Stimulated activated naive CD8-positive, alpha-beta T cell treated with anti-CD3 and anti-CD28 coated beads, Interleukin-15, Interleukin-2, amounts not matched to agents 100 ng/mL and 50 ng/mL, for 24 hours (primary cell): ENCODE measurements around the gene MORC2.

Experiments
- H3K27ac Mint-ChIP-seq: one replicate; pipeline ENCODE4 v1.8.0; 2021; ENCODE audit warnings: mild to moderate bottlenecking, mixed read lengths
- H3K27me3 Mint-ChIP-seq: one replicate; pipeline ENCODE4 v1.8.0; 2021; ENCODE audit warnings: mixed read lengths
- H3K36me3 Mint-ChIP-seq: one replicate; pipeline ENCODE4 v1.8.0; 2021; ENCODE audit warnings: low read depth, mixed read lengths
- H3K4me1 Mint-ChIP-seq: one replicate; pipeline ENCODE4 v1.8.0; 2021; ENCODE audit warnings: low read depth, mixed read lengths
- H3K4me3 Mint-ChIP-seq: one replicate; pipeline ENCODE4 v1.8.0; 2021; ENCODE audit warnings: mild to moderate bottlenecking, mixed read lengths
- H3K9me3 Mint-ChIP-seq: one replicate; pipeline ENCODE4 v1.8.0; 2021; ENCODE audit warnings: mixed read lengths

The MORC2 gene

DNA sequence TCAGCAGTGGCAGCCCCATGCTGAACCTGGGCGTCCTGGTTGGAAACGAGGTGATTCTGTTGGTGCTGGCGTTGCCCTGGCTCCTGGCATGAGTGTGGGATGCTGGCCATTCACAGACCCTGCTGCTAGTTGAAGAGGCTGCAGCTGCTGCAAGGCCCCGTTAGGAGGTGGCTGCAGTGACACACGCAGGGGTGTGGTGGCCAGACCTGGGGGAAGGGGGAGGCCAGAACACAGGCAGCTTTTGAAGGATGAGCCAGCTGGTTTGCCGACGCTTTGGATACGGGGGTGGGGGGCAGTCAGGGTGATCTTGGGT lies 77.2 kb downstream of the MORC2 start:
- H3K4me1 Mint-ChIP-seq, result peaks cover 7% of the 10 kb centered on the region
- no peaks in the 10 kb centered on the region for H3K27me3 Mint-ChIP-seq
- H3K9me3 Mint-ChIP-seq, result no peaks in the 10 kb centered on the region
- H3K4me3 Mint-ChIP-seq, result no peak overlapping the region
- H3K36me3 Mint-ChIP-seq, result no peaks in the 10 kb centered on the region
- no peak overlapping the region for H3K27ac Mint-ChIP-seq

DNA sequence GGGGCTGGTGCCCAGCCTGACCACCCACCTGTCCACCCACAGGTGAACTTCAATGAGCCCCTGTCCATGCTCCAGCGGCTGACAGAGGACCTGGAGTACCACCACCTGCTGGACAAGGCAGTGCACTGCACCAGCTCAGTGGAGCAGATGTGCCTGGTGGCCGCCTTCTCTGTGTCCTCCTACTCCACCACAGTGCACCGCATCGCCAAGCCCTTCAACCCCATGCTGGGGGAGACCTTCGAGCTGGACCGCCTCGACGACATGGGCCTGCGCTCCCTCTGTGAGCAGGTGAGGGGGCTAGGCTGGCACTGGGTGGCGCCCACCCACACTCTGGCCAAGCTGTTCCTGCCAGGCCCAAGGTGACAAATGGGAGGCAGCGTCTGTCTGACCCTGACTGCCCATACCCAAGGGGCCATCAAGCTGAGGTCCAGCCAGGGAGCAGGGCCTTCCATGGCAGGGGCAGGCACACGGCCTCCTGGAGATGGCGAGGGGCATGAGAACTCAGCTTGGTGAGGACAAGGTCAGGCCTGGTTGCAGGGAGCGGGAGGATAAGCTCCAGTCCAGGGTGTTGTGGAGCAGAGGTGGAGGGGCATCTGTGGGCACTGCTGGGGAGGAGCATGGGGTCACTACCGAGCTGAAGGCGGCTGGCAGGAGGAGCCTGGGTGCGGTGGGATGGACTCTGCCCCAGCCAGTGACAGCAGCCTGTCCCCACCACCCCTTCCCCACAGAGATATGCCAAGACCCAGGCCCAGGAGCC lies 77.7 kb downstream of the MORC2 start:
- Mint-ChIP-seq H3K4me1 (peaks cover 7% of the 10 kb centered on the region), H3K36me3 (no peaks in the 10 kb centered on the region), H3K27ac (no peak overlapping the region)

DNA sequence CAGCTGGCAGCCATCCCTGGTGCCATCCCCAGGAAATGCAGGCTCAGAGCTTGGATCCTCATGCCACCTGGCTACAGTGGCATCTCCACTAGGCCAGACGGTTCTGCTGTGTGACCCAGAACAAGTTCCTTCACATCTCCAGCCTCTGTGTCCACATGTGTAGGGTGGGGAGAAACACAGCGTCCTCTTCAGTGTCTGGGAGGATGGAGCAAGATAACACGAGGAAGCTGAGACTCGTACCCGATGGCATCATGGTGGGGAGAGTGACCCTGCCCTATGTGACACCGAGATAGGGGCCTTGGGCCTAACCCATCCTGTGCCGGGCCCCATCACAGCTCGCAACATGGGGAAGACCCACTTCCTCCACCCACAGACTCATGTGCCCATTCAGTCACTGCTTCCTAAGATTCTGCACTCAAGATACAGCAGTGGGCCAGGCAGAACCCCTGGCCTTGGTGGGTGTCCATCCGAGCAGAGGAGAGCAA lies 78.5 kb downstream of the MORC2 start:
- H3K27me3 Mint-ChIP-seq, result no peaks in the 10 kb centered on the region
- no peak overlapping the region for H3K4me3 Mint-ChIP-seq
- H3K4me1 Mint-ChIP-seq, result peaks cover 7% of the 10 kb centered on the region
- H3K27ac Mint-ChIP-seq, result no peak overlapping the region
- no peaks in the 10 kb centered on the region for H3K36me3 Mint-ChIP-seq
- no peaks in the 10 kb centered on the region for H3K9me3 Mint-ChIP-seq

More for the DNA sequence above, 77.7 kb downstream of the MORC2 start:
- Mint-ChIP-seq H3K27me3 (no peaks in the 10 kb centered on the region), H3K4me3 (no peak overlapping the region), H3K9me3 (no peaks in the 10 kb centered on the region)

DNA sequence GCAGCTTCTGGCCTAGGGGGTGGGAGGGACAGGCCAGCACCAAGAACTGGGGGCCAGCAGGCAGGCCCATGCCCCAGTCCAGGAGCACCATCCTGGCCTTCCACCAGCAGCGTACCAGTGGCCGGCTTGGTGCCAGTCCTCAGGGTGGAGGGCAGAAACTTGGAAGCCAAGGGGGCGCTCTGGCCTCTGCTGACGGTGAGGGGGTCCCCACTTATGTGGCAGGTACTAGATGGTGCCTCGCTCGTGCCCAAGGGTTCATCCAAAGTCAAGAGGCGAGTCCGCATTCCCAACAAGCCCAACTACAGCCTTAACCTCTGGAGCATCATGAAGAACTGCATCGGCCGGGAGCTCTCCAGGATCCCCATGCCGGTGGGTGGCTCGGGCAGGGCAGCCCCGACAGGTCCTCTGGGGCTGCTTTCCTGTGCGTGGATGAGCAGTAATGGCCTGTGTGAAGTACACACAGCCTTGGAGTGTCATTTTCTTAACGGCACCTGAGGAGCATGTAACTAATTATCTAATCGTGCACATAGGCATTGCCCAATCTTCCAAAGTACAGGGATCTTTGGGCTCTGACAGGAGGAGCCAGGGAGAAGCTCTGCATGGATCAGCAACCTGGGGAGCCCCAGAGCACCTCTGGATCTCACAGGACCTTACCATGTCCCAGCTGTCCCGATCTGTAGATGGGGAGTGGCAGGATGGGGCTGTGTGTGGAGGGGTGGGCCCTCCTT lies 79.1 kb downstream of the MORC2 start:
- no peak overlapping the region for H3K27ac Mint-ChIP-seq
- no peaks in the 10 kb centered on the region for H3K36me3 Mint-ChIP-seq
- no peaks in the 10 kb centered on the region for H3K9me3 Mint-ChIP-seq
- H3K4me3 Mint-ChIP-seq, result no peak overlapping the region
- H3K4me1 Mint-ChIP-seq, result peaks cover 7% of the 10 kb centered on the region
- H3K27me3 Mint-ChIP-seq, result no peaks in the 10 kb centered on the region

DNA sequence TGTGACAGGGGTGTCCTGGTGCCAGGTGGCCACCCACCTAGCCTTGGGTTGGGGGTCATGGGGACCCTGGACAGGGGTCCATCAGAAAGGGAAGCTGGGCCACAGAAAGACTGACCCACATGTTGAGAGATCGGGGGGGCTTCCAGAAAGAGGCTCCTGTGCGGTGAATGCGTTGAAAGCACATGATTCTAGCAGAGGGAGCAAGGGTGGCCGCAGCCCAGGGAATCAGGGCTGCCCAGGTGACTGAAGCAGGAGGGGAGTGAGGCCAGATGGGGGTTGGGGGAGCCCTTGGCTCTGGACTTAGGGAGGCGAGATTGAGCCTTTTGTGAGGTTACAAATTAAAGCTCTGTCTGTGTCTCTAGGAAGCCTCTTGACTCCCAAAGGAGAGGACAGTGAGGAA lies 80.7 kb downstream of the MORC2 start:
- Mint-ChIP-seq H3K4me3 (no peak overlapping the region), H3K27me3 (no peaks in the 10 kb centered on the region), H3K4me1 (no peaks in the 10 kb centered on the region), H3K36me3 (no peaks in the 10 kb centered on the region), H3K27ac (no peak overlapping the region), H3K9me3 (no peaks in the 10 kb centered on the region)

DNA sequence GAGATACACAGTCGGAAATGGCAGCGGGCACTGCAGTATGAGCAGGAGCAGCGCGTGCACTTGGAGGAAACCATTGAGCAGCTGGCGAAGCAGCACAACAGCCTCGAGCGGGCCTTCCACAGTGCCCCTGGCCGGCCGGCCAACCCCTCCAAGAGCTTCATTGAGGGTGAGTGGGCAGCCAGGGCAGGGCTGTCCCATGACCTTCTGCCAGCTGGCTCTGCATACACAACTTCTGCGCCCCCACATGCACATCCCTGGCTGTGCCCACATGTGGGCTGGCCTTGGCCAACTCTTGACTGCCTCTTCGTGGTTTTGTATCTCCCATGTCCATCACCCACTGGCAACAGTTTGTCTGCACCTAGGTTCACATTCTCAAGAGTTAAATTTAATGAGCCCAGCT lies 81.1 kb downstream of the MORC2 start:
- Mint-ChIP-seq H3K9me3 (no peaks in the 10 kb centered on the region), H3K36me3 (no peaks in the 10 kb centered on the region), H3K4me3 (no peak overlapping the region), H3K4me1 (no peaks in the 10 kb centered on the region), H3K27ac (no peak overlapping the region), H3K27me3 (no peaks in the 10 kb centered on the region)

DNA sequence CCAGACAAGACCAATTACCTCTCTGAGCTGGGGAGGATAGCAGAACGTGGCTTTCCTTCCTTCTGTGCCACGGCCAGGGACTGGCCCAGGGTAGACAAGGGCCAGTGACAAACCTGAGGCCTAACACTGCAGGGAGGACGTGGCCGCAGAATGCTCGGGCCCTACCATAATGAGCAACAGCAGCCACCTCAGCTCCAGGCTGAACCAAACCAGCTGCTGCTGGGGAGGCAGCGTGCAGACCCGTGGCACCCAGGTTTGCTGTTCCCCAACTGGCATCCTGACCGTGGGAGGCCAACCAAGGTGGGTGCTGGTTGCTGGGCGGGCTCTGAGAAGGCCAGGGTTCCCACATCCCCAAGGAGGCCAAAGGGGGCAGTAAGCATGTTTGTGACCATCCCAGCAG lies 83.0 kb downstream of the MORC2 start:
- no peak overlapping the region for H3K4me3 Mint-ChIP-seq
- no peaks in the 10 kb centered on the region for H3K27me3 Mint-ChIP-seq
- H3K4me1 Mint-ChIP-seq, result no peaks in the 10 kb centered on the region
- no peaks in the 10 kb centered on the region for H3K9me3 Mint-ChIP-seq
- H3K36me3 Mint-ChIP-seq, result no peaks in the 10 kb centered on the region
- no peak overlapping the region for H3K27ac Mint-ChIP-seq

DNA sequence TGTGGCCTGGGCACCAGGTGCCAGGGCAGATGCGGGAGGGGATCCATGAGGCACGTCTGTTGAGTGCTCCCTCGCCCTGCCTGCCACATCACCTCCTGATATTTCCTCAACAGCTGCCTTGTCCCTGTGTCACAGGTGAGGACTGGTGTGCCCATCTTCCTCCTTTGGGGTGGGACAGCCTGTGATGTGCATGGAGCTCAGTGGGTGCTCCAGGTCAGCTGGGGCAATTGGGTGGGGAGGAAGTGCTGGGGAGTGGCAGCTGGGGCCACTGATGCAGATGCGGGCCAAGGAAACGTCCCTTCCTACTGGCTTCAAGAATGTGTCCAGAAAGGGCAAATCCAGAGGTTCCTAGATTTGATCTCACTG lies 83.6 kb downstream of the MORC2 start:
- no peak overlapping the region for H3K27ac Mint-ChIP-seq
- H3K9me3 Mint-ChIP-seq, result no peaks in the 10 kb centered on the region
- H3K4me1 Mint-ChIP-seq, result no peaks in the 10 kb centered on the region
- H3K36me3 Mint-ChIP-seq, result no peaks in the 10 kb centered on the region
- no peaks in the 10 kb centered on the region for H3K27me3 Mint-ChIP-seq
- no peak overlapping the region for H3K4me3 Mint-ChIP-seq

DNA sequence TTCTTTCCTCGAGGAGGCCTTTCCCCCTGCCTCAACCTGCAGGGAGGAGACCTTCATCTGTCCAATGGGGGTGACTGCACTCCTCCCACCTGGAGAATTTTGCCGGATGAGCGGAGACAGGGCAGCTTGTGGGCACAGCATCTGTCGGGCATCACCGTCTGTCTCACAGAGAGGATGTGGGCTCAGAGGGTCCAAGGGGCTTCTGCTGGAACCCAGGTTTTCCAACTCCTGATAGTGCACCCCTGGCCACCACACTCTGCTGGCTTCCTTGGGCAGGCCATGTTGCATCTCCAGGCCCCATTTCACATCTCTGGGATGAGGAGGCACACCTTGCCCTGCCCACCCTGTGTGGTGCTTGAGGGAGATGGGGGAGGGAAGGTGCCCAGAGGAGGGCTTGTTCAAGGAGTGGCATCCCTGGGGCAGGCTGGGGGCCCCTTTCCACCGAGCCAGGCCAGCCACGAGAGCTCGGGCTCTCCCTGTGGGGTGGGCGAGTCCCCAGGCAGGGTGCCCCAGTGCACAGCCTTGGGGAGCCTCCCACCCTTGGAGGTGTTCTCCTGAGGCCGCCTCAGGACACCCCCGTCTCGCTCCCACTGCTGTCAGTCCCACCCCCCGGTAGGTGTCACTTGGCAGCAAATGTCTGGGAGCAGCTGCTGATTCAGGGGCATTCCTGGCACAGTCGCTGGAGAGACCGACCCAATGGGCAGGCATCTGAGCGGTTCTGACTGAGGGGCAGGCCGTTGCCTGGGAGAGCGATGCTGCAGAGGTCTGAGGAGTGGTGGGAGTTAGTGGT lies 84.2 kb downstream of the MORC2 start:
- Mint-ChIP-seq H3K27ac (no peak overlapping the region), H3K36me3 (no peaks in the 10 kb centered on the region), H3K27me3 (no peaks in the 10 kb centered on the region), H3K4me1 (no peaks in the 10 kb centered on the region), H3K9me3 (no peaks in the 10 kb centered on the region), H3K4me3 (no peak overlapping the region)

DNA sequence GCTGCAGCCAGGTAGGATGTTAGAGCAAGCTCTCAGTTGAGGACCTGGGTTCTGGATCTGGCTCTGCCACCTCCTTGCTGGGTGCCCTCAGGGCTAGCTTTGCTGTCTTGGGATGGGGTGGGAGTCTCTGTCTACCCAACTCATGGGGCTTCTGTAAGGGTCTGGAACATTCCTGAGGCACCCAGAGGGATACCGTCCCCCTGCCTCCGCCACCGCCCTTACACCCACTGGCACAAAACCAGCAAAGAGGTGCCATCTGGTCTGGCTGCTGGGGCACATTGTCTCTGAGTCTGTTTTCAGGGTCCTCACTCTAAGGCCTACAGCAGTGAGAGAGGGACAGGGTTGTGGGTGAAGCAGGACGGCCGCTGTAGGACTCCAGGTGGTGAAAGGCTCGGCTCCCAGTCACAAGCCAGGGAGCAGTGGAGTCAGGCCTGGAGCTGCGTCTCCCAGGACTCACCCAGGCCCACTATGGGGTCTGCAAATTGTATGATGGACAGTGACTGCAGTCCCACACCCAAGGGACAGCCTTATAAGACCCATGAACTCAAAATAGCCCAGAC lies 84.9 kb downstream of the MORC2 start:
- H3K4me3 Mint-ChIP-seq, result no peak overlapping the region
- H3K4me1 Mint-ChIP-seq, result no peaks in the 10 kb centered on the region
- no peaks in the 10 kb centered on the region for H3K27me3 Mint-ChIP-seq
- no peaks in the 10 kb centered on the region for H3K36me3 Mint-ChIP-seq
- no peaks in the 10 kb centered on the region for H3K9me3 Mint-ChIP-seq
- H3K27ac Mint-ChIP-seq, result no peak overlapping the region

DNA sequence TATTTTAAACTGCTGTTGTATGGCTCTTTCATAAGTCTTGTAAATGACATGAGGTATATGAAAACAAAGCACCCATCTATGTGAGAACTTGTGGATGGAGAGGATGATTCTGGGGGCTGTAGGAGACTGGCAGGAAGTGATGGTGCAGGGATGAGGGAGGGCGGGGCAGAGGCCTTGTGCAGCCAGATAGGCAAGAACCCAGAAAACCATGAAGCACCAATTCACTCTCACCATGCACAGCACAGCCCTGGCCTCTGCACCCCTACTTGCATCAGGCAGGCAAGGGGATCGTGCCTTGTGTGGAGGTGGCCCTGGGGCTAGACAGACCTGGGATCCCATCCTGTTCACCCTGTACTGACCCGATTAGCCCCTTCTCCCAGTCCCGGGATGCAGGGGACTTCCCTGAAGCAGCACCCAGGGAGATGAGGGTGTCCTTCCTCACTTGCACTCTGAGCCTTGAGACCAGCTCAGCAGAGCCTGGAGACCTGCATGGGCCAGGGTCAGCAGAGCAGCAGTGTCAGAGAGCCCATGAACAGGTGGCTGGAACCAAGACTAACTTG lies 85.5 kb downstream of the MORC2 start:
- Mint-ChIP-seq H3K27me3 (no peaks in the 10 kb centered on the region), H3K27ac (no peak overlapping the region), H3K36me3 (no peaks in the 10 kb centered on the region), H3K9me3 (no peaks in the 10 kb centered on the region), H3K4me3 (no peak overlapping the region), H3K4me1 (no peaks in the 10 kb centered on the region)

DNA sequence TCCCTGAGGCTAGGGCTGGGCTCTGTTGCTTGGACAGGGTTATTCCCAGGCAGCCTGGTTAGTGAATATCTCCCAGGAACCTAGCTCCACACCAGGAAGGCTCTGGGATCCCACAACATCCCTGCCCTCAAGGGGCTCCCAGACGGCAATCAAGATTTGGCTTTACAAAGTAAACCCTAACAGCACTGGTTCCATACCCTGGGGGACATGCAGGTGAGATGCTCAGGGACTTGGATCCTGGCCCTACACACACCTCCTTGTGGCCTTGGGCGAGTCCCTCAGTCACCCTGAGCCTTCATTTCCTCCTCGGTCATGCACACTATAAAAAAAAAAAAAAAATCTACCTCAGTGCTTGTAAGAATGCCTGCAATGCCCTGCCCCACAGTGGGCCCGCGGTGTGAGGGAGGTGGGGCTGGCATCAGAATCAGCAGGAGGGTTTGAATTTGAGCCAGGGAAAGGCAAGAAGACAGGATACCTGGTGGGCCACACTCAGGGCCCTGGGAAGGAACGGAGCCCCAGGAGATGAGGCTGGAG lies 86.3 kb downstream of the MORC2 start:
- Mint-ChIP-seq H3K4me3 (no peak overlapping the region), H3K36me3 (no peaks in the 10 kb centered on the region), H3K4me1 (no peaks in the 10 kb centered on the region), H3K27me3 (no peaks in the 10 kb centered on the region), H3K9me3 (no peaks in the 10 kb centered on the region), H3K27ac (no peak overlapping the region)

DNA sequence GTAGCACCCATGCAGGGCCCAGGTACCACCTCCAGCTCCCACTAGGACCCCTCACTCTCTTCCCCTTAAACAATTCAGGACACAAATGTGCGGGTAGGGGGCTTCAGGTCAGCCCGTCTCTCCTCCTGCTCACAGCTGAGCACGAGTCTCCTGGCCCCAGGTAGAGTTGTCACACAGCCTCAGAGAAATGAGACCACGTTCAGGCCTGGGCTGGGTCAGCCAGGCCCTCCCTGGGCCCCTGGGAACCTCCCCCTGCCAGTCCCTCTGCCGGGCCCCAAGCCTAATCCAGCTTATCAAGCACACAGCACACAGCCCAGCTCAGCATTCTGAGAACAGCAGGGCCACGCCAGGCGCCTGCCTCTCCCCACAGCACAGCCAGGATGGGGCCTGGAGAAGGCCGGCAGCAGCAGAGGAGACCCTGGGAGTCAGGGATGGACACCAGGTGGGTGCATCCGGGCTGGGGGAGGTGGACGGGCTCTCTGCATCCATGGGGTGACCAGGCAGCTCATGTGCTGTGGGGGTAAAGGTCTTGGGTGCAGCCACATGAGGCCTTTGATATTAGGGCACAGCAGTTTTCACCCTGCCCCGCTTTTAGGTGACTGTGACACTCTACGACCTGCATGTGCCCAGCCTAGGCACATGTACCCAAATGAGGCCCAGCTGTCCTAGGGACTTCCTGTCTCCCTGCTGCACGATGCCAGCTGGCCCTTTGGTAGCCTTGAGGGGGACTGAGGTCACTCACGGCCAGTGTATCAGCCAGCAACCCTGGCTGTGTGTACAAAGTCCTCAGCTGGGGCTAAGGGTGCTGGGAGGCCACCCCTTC lies 87.0 kb downstream of the MORC2 start:
- Mint-ChIP-seq H3K9me3 (no peaks in the 10 kb centered on the region), H3K27me3 (no peaks in the 10 kb centered on the region), H3K27ac (no peak overlapping the region), H3K4me1 (no peaks in the 10 kb centered on the region), H3K4me3 (no peak overlapping the region), H3K36me3 (no peaks in the 10 kb centered on the region)

DNA sequence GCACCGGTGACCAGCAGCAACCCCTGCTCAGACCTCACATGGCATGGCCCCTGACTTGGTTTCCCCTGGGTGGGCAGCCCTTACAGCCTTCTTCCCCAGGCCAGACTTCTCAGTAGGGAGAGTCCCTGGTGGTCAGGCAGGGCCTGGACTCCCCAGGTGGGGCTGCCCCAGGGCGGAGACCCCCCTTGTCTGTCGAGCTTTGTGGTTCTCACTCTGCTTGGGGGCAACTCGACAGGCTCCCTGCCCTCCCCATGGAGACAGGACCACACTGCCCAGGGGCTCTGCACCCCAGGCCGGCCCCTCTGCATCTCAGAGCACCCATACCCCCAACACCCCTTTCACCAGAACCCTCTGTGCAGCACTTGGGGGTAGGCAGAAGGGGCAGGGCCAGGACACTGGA lies 87.7 kb downstream of the MORC2 start:
- no peaks in the 10 kb centered on the region for H3K27me3 Mint-ChIP-seq
- H3K4me3 Mint-ChIP-seq, result no peak overlapping the region
- H3K36me3 Mint-ChIP-seq, result no peaks in the 10 kb centered on the region
- no peak overlapping the region for H3K27ac Mint-ChIP-seq
- H3K9me3 Mint-ChIP-seq, result no peaks in the 10 kb centered on the region
- no peaks in the 10 kb centered on the region for H3K4me1 Mint-ChIP-seq
